MCF 10A (cell line): ENCODE measurements around the gene KRT15. TPM values are rescaled to one million over a fixed set of nuclear protein-coding genes. Genes with fewer than 3 reads are reported as not detected.
A peak's percentile ranks its signal among the peaks of the same experiment; 100 is the strongest.

ENCODE experiments used
- BruUV-seq: library from RNA; stranded (reverse); fragments of 400-500 nt; replicated peaks from 2 replicates; lab custom pipeline; 2021; lab: Mats Ljungman, UMichigan
- CTCF ChIA-PET: fragments of 300-600 bp; sonication (Branson Sonifier 250); formaldehyde crosslinking; extraction: SDS; loops from one replicate; lab custom pipeline; 2021; ENCODE audit warnings: antibody characterized with exemption, inconsistent platforms; lab: Yijun Ruan, JAX
- POLR2A ChIA-PET: fragments of 300-600, 350-650 bp; sonication (Branson Sonifier 250); formaldehyde crosslinking; extraction: SDS; loops from one replicate; lab custom pipeline; 2020; ENCODE audit warnings: antibody characterized with exemption, inconsistent platforms; lab: Yijun Ruan, JAX
- DNase-seq: peaks from one replicate; pipeline ENCODE4 v3.0.0-alpha.2; 2018; ENCODE audit not compliant: unreplicated experiment
- H3K27ac Mint-ChIP-seq: one replicate; pipeline ENCODE4 v1.8.0; 2022; ENCODE audit warnings: mild to moderate bottlenecking, low read depth, mixed read lengths; ENCODE audit not compliant: unreplicated experiment
- H3K27me3 Mint-ChIP-seq: one replicate; pipeline ENCODE4 v1.8.0; 2022; ENCODE audit warnings: mixed read lengths; ENCODE audit not compliant: insufficient read depth, unreplicated experiment
- H3K36me3 Mint-ChIP-seq: one replicate; pipeline ENCODE4 v1.8.0; 2022; ENCODE audit warnings: mild to moderate bottlenecking, moderate library complexity, mixed read lengths; ENCODE audit not compliant: insufficient read depth, unreplicated experiment
- H3K4me1 Mint-ChIP-seq: one replicate; pipeline ENCODE4 v1.8.0; 2022; ENCODE audit warnings: mixed read lengths; ENCODE audit not compliant: insufficient read depth, unreplicated experiment
- H3K4me3 Mint-ChIP-seq: one replicate; pipeline ENCODE4 v1.8.0; 2022; ENCODE audit warnings: mild to moderate bottlenecking, moderate library complexity, mixed read lengths; ENCODE audit not compliant: unreplicated experiment
- H3K9me3 Mint-ChIP-seq: one replicate; pipeline ENCODE4 v1.8.0; 2022; ENCODE audit warnings: mixed read lengths; ENCODE audit not compliant: unreplicated experiment
- intact Hi-C: fragments of 100-400 bp; cut with micrococcal nuclease; formaldehyde crosslinking; loops from 2 replicates; pipeline ENCODE4 v1.14.1; 2022
- total RNA-seq: library from RNA; stranded (reverse); gene quantifications from 2 replicates; pipeline ENCODE4 v1.2.3, GENCODE V29; 2022
- TF ChIP-seq, protein P1 (sequence below): fragments of 200-600 bp; IDR thresholded peaks from one replicate; pipeline ENCODE4 v1.8.0; 2022; ENCODE audit warnings: antibody characterized with exemption, mild to moderate bottlenecking; ENCODE audit not compliant: unreplicated experiment

KRT15 gene
- total RNA-seq, 1 experiment from 2014 or later: 83.4 TPM

DNA sequence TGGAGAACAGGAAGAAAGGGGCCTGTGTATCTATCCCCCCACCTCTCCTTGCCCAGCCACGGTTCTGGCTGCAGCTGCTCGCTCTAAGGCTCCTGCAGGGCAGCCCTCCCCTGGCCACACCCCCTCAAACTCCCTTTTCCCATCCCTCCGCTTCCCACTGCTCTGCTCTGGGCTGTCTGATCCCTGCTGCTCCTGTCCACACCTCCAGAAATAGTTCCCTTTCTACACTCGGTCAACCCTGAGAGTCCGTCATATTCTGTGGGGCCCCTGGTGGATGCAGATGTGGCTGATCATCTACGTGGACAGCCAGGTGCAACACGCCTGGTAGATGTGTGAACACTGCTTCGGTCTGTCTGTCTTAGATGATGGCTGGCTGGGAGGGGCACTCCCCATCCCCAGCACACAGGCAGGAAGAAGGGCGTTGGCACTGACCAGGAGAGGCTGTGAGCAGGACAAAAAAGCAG is 28.7 kb upstream of the KRT15 start:
- no TSS peak for BruUV-seq
- peak overlapping the region; percentile 78 for H3K27ac Mint-ChIP-seq
- H3K27me3 Mint-ChIP-seq: no peaks in the 10 kb centered on the region
- POLR2A ChIA-PET: interaction anchor here (0.6 to 6.2 kb wide), 25 partner anchors 10 to 900 kb away, joined by 3 to 101 read pairs (median 10); partner anchors contain the start of genes EIF1, KRT15, KRT17 and SMARCE1
- H3K9me3 Mint-ChIP-seq: peaks cover 8% of the 10 kb centered on the region
- TF ChIP-seq, protein P1, sequence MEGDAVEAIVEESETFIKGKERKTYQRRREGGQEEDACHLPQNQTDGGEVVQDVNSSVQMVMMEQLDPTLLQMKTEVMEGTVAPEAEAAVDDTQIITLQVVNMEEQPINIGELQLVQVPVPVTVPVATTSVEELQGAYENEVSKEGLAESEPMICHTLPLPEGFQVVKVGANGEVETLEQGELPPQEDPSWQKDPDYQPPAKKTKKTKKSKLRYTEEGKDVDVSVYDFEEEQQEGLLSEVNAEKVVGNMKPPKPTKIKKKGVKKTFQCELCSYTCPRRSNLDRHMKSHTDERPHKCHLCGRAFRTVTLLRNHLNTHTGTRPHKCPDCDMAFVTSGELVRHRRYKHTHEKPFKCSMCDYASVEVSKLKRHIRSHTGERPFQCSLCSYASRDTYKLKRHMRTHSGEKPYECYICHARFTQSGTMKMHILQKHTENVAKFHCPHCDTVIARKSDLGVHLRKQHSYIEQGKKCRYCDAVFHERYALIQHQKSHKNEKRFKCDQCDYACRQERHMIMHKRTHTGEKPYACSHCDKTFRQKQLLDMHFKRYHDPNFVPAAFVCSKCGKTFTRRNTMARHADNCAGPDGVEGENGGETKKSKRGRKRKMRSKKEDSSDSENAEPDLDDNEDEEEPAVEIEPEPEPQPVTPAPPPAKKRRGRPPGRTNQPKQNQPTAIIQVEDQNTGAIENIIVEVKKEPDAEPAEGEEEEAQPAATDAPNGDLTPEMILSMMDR: no peak
- H3K4me1 Mint-ChIP-seq: peaks cover 32% of the 10 kb centered on the region
- CTCF ChIA-PET: interaction anchor here (0.7 to 22.4 kb wide), 20 partner anchors 12 to 755 kb away, joined by 3 to 415 read pairs (median 18); partner anchors contain the start of genes KRT15 and KRT9
- no peaks in the 10 kb centered on the region for H3K36me3 Mint-ChIP-seq
- H3K4me3 Mint-ChIP-seq: peak overlapping the region; percentile 47
- DNase-seq: no peak
- intact Hi-C loops: loop anchor here (5.0 kb wide), 1 partner anchor 745 kb away; no protein-coding TSS in a partner anchor

DNA sequence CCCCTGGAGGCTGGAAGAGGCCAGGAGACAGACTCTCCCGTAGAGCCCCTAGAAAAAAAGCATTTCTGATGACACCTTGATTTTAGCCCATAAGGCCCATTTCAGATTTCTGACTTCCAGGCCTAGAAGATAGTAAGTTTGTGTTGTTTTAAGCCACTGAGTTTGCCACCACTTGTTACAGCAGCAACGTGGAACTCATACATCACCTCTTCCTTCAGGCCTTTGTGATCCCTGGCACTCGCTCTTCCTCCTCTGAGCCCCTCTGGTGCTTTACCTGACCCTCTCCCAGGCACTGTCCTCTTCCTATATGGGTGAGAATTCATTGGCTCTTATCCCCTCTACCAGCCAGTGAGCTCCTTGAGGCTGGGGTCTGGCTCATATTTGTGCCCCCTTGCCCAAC is 28.1 kb upstream of the KRT15 start:
- DNase-seq: no peak
- ChIA-PET POLR2A (interaction anchor here (0.7 to 6.2 kb wide), 7 partner anchors 28 to 636 kb away, joined by 3 to 101 read pairs (median 39); partner anchors contain the start of gene KRT15), CTCF (interaction anchor here (0.6 to 7.3 kb wide), 2 partner anchors 101 to 224 kb away, joined by 3 to 218 read pairs; no protein-coding TSS in a partner anchor)
- Mint-ChIP-seq H3K9me3 (peaks cover 8% of the 10 kb centered on the region), H3K27me3 (no peaks in the 10 kb centered on the region), H3K36me3 (no peaks in the 10 kb centered on the region), H3K4me3 (no peak overlapping the region), H3K27ac (peak overlapping the region; percentile 78), H3K4me1 (peaks cover 32% of the 10 kb centered on the region)
- intact Hi-C loops: loop anchor here (5.0 kb wide), 1 partner anchor 745 kb away; no protein-coding TSS in a partner anchor
- no TSS peak for BruUV-seq
- TF ChIP-seq, protein P1: no peak

DNA sequence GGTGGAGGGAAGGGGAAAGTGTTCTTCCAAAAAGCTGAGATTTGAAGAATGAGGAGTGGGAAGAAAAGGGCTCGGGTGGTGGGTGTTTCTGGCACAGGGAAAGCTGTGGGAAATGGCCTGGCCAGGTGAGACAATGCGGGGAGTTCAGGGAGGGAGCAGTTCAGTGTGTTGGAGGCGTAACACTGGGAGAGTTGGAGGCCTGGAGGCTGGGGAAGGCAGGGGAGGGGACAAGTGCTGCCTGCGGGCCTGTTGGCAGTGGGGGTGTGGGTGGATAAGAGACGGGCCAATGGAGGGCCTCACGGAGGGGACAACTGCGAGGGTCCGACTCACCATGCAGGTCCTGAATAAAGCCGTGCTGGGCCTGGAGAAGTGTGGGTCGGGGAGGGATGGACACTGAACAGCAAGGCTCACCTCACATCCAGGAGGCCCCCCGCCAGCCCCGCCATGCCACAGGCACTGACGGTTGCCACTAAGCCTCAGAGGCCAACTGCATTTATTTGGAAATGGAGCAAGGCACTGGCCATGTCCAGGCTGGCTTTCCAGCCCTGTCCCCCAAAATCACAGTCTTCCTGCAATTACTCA is 27.2 kb upstream of the KRT15 start:
- H3K4me3 Mint-ChIP-seq: no peak overlapping the region
- H3K9me3 Mint-ChIP-seq: peaks cover 8% of the 10 kb centered on the region
- ChIA-PET POLR2A (interaction anchor here (0.6 kb wide), 1 partner anchor 69 kb away, joined by 3 read pairs; no protein-coding TSS in a partner anchor), CTCF (interaction anchor here (0.6 to 2.0 kb wide), 4 partner anchors 16 to 635 kb away, joined by 3 to 7 read pairs (median 3); no protein-coding TSS in a partner anchor)
- peaks cover 37% of the 10 kb centered on the region for H3K4me1 Mint-ChIP-seq
- BruUV-seq: no TSS peak
- TF ChIP-seq, protein P1: no peak
- no peak for DNase-seq
- H3K27ac Mint-ChIP-seq: no peak overlapping the region
- no peaks in the 10 kb centered on the region for H3K27me3 Mint-ChIP-seq
- intact Hi-C loops: loop anchor here (5.0 kb wide), 1 partner anchor 744 kb away; no protein-coding TSS in a partner anchor
- H3K36me3 Mint-ChIP-seq: no peaks in the 10 kb centered on the region

DNA sequence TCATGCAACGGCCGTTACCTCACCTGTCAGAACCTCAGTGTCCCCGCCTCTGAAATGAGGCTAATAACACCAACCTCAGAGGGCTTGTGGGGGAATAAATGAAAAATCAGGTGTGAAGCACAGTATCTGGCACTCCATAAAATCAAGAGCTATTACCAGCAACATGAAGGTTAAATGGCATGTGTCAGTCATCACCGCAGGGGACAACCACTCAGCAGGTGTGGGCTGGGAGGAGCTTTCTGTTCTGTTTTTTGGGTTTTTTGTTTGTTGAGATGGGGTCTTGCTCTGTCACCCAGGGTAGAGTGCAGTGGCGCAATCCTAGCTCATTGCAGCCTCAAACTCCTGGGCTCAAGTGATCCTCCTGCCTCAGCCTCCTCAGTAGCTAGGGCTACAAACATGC is 26.2 kb upstream of the KRT15 start:
- Mint-ChIP-seq H3K4me1 (peaks cover 42% of the 10 kb centered on the region), H3K36me3 (no peaks in the 10 kb centered on the region), H3K9me3 (peaks cover 8% of the 10 kb centered on the region), H3K4me3 (no peak overlapping the region), H3K27me3 (no peaks in the 10 kb centered on the region), H3K27ac (no peak overlapping the region)
- ChIA-PET CTCF (interaction anchor here (0.5 to 2.0 kb wide), 8 partner anchors 49 to 1594 kb away, joined by 3 to 11 read pairs (median 3); no protein-coding TSS in a partner anchor), POLR2A (interaction anchor here (0.6 to 1.6 kb wide), 4 partner anchors 24 to 732 kb away, joined by 3 to 6 read pairs (median 4); no protein-coding TSS in a partner anchor)
- intact Hi-C loops: loop anchor here (5.0 kb wide), 1 partner anchor 743 kb away; no protein-coding TSS in a partner anchor
- DNase-seq: no peak
- TF ChIP-seq, protein P1: no peak
- BruUV-seq: no TSS peak
